ENCODE measurements around the gene RFT1. TPM values are rescaled to one million over a fixed set of nuclear protein-coding genes. Genes with fewer than 3 reads are reported as not detected.

The RFT1 gene
- total RNA-seq, 1 donor = 11.9 TPM

DNA sequence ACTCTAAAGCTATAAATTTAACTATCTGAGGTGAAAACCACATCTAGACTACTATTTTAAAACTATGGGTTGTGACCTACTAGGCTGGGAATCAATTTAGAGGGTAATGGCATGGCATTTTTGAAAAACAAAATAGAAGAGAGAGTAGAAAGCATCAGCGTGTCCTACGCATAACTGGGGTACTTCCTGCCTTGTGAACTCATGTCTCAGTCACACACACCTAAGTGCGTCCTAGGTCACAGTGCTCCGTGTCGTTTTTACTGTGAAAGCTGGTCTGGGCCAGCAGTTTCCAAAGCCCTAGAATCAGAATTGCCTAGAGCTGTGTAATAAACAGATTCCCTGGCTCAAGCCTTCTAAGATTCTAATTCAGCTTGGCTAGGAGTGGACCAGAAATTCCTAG, 32.3 kb downstream of the RFT1 start:
- Histone ChIP-seq H2AFZ (ENCODE audit: low read length) (no peak overlapping the region), H3K27me3 (ENCODE audit: insufficient read depth, low read length) (no peaks in the 10 kb centered on the region), H3K27ac (ENCODE audit: low read depth, low read length) (no peak overlapping the region), H3K79me2 (ENCODE audit: insufficient read depth, low read length) (no peaks in the 10 kb centered on the region), H3K4me2 (ENCODE audit: insufficient read depth, low read length) (no peak overlapping the region), H4K20me1 (ENCODE audit: insufficient read depth, low read length) (no peaks in the 10 kb centered on the region), H3K4me1 (ENCODE audit: insufficient read depth, low read length) (no peaks in the 10 kb centered on the region), H3K4me3 (ENCODE audit: insufficient read depth, low read length) (no peak overlapping the region), H3K36me3 (ENCODE audit: insufficient read depth, low read length) (peaks cover 33% of the 10 kb centered on the region), H3K9me3 (ENCODE audit: low read depth, low read length) (no peaks in the 10 kb centered on the region)
- TF ChIP-seq, protein P1, sequence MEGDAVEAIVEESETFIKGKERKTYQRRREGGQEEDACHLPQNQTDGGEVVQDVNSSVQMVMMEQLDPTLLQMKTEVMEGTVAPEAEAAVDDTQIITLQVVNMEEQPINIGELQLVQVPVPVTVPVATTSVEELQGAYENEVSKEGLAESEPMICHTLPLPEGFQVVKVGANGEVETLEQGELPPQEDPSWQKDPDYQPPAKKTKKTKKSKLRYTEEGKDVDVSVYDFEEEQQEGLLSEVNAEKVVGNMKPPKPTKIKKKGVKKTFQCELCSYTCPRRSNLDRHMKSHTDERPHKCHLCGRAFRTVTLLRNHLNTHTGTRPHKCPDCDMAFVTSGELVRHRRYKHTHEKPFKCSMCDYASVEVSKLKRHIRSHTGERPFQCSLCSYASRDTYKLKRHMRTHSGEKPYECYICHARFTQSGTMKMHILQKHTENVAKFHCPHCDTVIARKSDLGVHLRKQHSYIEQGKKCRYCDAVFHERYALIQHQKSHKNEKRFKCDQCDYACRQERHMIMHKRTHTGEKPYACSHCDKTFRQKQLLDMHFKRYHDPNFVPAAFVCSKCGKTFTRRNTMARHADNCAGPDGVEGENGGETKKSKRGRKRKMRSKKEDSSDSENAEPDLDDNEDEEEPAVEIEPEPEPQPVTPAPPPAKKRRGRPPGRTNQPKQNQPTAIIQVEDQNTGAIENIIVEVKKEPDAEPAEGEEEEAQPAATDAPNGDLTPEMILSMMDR (IDR thresholded peaks at IDR 0.05; ENCODE audit: extremely low read depth, low read depth, low read length) = no peak
- no peak for DNase-seq (ENCODE audit: insufficient read length, low spot score, missing footprints)

GRCh38 chr3:53092942-53093341, 37.3 kb downstream of the RFT1 start:
- TF ChIP-seq, protein P1 (IDR thresholded peaks at IDR 0.05; ENCODE audit: extremely low read depth, low read depth, low read length) = no peak
- no peak overlapping the region for H2AFZ ChIP-seq (ENCODE audit: low read length)
- H3K4me1 ChIP-seq (ENCODE audit: insufficient read depth, low read length) = no peaks in the 10 kb centered on the region
- peaks cover 36% of the 10 kb centered on the region for H3K36me3 ChIP-seq (ENCODE audit: insufficient read depth, low read length)
- H3K4me2 ChIP-seq (ENCODE audit: insufficient read depth, low read length) = no peak overlapping the region
- no peaks in the 10 kb centered on the region for H3K9me3 ChIP-seq (ENCODE audit: low read depth, low read length)
- H4K20me1 ChIP-seq (ENCODE audit: insufficient read depth, low read length) = no peaks in the 10 kb centered on the region
- no peaks in the 10 kb centered on the region for H3K79me2 ChIP-seq (ENCODE audit: insufficient read depth, low read length)
- no peaks in the 10 kb centered on the region for H3K27me3 ChIP-seq (ENCODE audit: insufficient read depth, low read length)
- H3K27ac ChIP-seq (ENCODE audit: low read depth, low read length) = no peak overlapping the region
- no peak for DNase-seq (ENCODE audit: insufficient read length, low spot score, missing footprints)
- no peak overlapping the region for H3K4me3 ChIP-seq (ENCODE audit: insufficient read depth, low read length)

DNA sequence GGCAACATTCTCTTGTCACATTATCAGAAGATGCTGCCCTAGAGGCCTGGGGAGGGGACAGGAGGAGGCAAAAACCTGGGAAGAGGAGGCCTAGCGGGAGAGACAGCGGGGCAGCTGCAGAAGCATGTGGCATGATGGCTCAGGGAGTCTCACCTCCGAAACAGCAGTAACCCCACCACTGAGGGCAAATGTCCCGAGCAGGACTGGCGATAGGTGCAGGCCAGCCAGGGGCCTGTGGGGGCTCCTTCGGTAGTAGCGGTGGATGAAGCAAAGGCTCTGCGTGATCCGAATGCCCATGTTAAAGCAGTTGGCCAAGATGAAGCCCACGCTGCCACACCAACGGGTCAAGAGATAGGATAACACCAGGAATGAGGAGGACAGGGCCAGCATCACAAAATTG, 38.0 kb downstream of the RFT1 start:
- Histone ChIP-seq H3K4me2 (ENCODE audit: insufficient read depth, low read length) (no peak overlapping the region), H3K79me2 (ENCODE audit: insufficient read depth, low read length) (no peaks in the 10 kb centered on the region), H2AFZ (ENCODE audit: low read length) (no peak overlapping the region), H3K4me1 (ENCODE audit: insufficient read depth, low read length) (no peaks in the 10 kb centered on the region), H3K27ac (ENCODE audit: low read depth, low read length) (no peak overlapping the region), H3K27me3 (ENCODE audit: insufficient read depth, low read length) (no peaks in the 10 kb centered on the region), H4K20me1 (ENCODE audit: insufficient read depth, low read length) (no peaks in the 10 kb centered on the region), H3K4me3 (ENCODE audit: insufficient read depth, low read length) (no peak overlapping the region), H3K9me3 (ENCODE audit: low read depth, low read length) (no peaks in the 10 kb centered on the region), H3K36me3 (ENCODE audit: insufficient read depth, low read length) (peaks cover 34% of the 10 kb centered on the region)
- TF ChIP-seq, protein P1 (IDR thresholded peaks at IDR 0.05; ENCODE audit: extremely low read depth, low read depth, low read length) = no peak
- DNase-seq (ENCODE audit: insufficient read length, low spot score, missing footprints) = no peak

DNA sequence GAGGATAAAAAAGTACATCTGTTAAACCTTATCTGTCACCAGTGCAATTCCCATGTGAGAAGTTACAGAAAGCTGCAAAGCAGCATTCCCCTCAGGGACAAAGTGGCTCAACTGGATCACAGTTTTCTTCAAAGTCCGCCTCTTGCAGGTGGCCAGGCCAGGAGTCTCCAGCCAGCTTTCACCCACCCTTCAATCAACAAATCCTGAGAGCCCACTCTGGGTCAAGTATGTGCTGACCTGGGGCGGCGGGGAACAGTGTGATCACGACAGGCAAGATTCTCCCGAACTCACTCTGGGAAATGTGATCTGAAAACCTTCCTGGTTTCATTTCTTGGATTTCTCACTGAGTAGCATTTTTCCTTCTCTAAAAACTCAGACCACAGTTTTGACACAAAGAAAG, 39.2 kb downstream of the RFT1 start:
- H3K4me2 ChIP-seq (ENCODE audit: insufficient read depth, low read length) = no peak overlapping the region
- DNase-seq (ENCODE audit: insufficient read length, low spot score, missing footprints) = no peak
- no peak overlapping the region for H2AFZ ChIP-seq (ENCODE audit: low read length)
- H3K36me3 ChIP-seq (ENCODE audit: insufficient read depth, low read length) = peaks cover 34% of the 10 kb centered on the region
- H4K20me1 ChIP-seq (ENCODE audit: insufficient read depth, low read length) = no peaks in the 10 kb centered on the region
- H3K79me2 ChIP-seq (ENCODE audit: insufficient read depth, low read length) = no peaks in the 10 kb centered on the region
- no peaks in the 10 kb centered on the region for H3K9me3 ChIP-seq (ENCODE audit: low read depth, low read length)
- H3K4me1 ChIP-seq (ENCODE audit: insufficient read depth, low read length) = no peaks in the 10 kb centered on the region
- no peak overlapping the region for H3K4me3 ChIP-seq (ENCODE audit: insufficient read depth, low read length)
- no peaks in the 10 kb centered on the region for H3K27me3 ChIP-seq (ENCODE audit: insufficient read depth, low read length)
- TF ChIP-seq, protein P1 (IDR thresholded peaks at IDR 0.05; ENCODE audit: extremely low read depth, low read depth, low read length) = no peak
- H3K27ac ChIP-seq (ENCODE audit: low read depth, low read length) = no peak overlapping the region

All from osteoblast (primary cell).